ENCODE results near the gene PRKRA.

The PRKRA gene

GRCh38 chr2:178404368-178404767 lies 46.6 kb downstream of the PRKRA start:
- Histone ChIP-seq H3K36me3 (ENCODE audit: control insufficient read depth, low read length) (no peaks in the 10 kb centered on the region), H3K4me2 (ENCODE audit: low read length) (no peak overlapping the region), H3K27ac (ENCODE audit: low read depth, low read length) (no peak overlapping the region), H3K9me2 (replicated peaks; ENCODE audit: control insufficient read depth, low read length) (no peaks in the 10 kb centered on the region), H3F3A (ENCODE audit: control insufficient read depth, insufficient read depth) (no peaks in the 10 kb centered on the region), H3K9me3 (ENCODE audit: control insufficient read depth, insufficient read depth, low read length) (no peaks in the 10 kb centered on the region), H3K4me1 (ENCODE audit: control insufficient read depth, low read length) (no peaks in the 10 kb centered on the region), H3K79me2 (ENCODE audit: control insufficient read depth, low read length) (no peaks in the 10 kb centered on the region), H3K4me3 (ENCODE audit: low read length) (no peak overlapping the region), H3K27me3 (ENCODE audit: control insufficient read depth, low read length) (peaks cover 5% of the 10 kb centered on the region; the same call in 1 of the 2 replicates), H4K20me1 (ENCODE audit: control insufficient read depth, insufficient read depth, low read depth, low read length) (no peaks in the 10 kb centered on the region)
- TF ChIP-seq EZH2phosphoT487 (IDR thresholded peaks at IDR 0.05; ENCODE audit: borderline replicate concordance, low read length) (no peak), CTCF (IDR thresholded peaks at IDR 0.05; ENCODE audit: low read depth, low read length, poor library complexity, severe bottlenecking) (no peak)

GRCh38 chr2:178403671-178404306 lies 47.2 kb downstream of the PRKRA start:
- TF ChIP-seq CTCF (IDR thresholded peaks at IDR 0.05; ENCODE audit: low read depth, low read length, poor library complexity, severe bottlenecking) (no peak), EZH2phosphoT487 (IDR thresholded peaks at IDR 0.05; ENCODE audit: borderline replicate concordance, low read length) (no peak)
- H3K4me2 ChIP-seq (ENCODE audit: low read length), result no peak overlapping the region
- H3K9me2 ChIP-seq (replicated peaks; ENCODE audit: control insufficient read depth, low read length), result no peaks in the 10 kb centered on the region
- H3K27me3 ChIP-seq (ENCODE audit: control insufficient read depth, low read length), result peaks cover 6% of the 10 kb centered on the region; the same call in 1 of the 2 replicates
- no peaks in the 10 kb centered on the region for H3K36me3 ChIP-seq (ENCODE audit: control insufficient read depth, low read length)
- H3K27ac ChIP-seq (ENCODE audit: low read depth, low read length), result no peak overlapping the region
- no peaks in the 10 kb centered on the region for H4K20me1 ChIP-seq (ENCODE audit: control insufficient read depth, insufficient read depth, low read depth, low read length)
- no peaks in the 10 kb centered on the region for H3K9me3 ChIP-seq (ENCODE audit: control insufficient read depth, insufficient read depth, low read length)
- H3K4me1 ChIP-seq (ENCODE audit: control insufficient read depth, low read length), result no peaks in the 10 kb centered on the region
- no peaks in the 10 kb centered on the region for H3K79me2 ChIP-seq (ENCODE audit: control insufficient read depth, low read length)
- H3K4me3 ChIP-seq (ENCODE audit: low read length), result no peak overlapping the region
- H3F3A ChIP-seq (ENCODE audit: control insufficient read depth, insufficient read depth), result no peaks in the 10 kb centered on the region

- no peaks in the 10 kb centered on the region for H3K79me2 ChIP-seq (ENCODE audit: control insufficient read depth, low read length)
- H3K27me3 ChIP-seq (ENCODE audit: control insufficient read depth, low read length), result peaks cover 6% of the 10 kb centered on the region; the same call in 1 of the 2 replicates
- H3K36me3 ChIP-seq (ENCODE audit: control insufficient read depth, low read length), result no peaks in the 10 kb centered on the region
- no peak overlapping the region for H3K4me2 ChIP-seq (ENCODE audit: low read length)
- no peaks in the 10 kb centered on the region for H3F3A ChIP-seq (ENCODE audit: control insufficient read depth, insufficient read depth)
- no peaks in the 10 kb centered on the region for H4K20me1 ChIP-seq (ENCODE audit: control insufficient read depth, insufficient read depth, low read depth, low read length)
- TF ChIP-seq EZH2phosphoT487 (IDR thresholded peaks at IDR 0.05; ENCODE audit: borderline replicate concordance, low read length) (no peak), CTCF (IDR thresholded peaks at IDR 0.05; ENCODE audit: low read depth, low read length, poor library complexity, severe bottlenecking) (no peak)
- no peak overlapping the region for H3K27ac ChIP-seq (ENCODE audit: low read depth, low read length)
- no peaks in the 10 kb centered on the region for H3K4me1 ChIP-seq (ENCODE audit: control insufficient read depth, low read length)
- H3K4me3 ChIP-seq (ENCODE audit: low read length), result no peak overlapping the region
- no peaks in the 10 kb centered on the region for H3K9me2 ChIP-seq (replicated peaks; ENCODE audit: control insufficient read depth, low read length)
- H3K9me3 ChIP-seq (ENCODE audit: control insufficient read depth, insufficient read depth, low read length), result no peaks in the 10 kb centered on the region
Observed at GRCh38 chr2:178401994-178402437, 49.0 kb downstream of the PRKRA start.
